Mesodermal cell (in vitro differentiated cells): Measurements from ENCODE around the gene BGLAP.

ENCODE experiments used
- H3K27ac ChIP-seq: 2 replicates; pipeline ENCODE4 v1.7.0; 2013; ENCODE audit warnings: mild to moderate bottlenecking, low read depth, low read length, moderate library complexity; ENCODE audit not compliant: severe bottlenecking
- H3K36me3 ChIP-seq: 2 replicates; pipeline ENCODE4 v1.7.1; 2013; ENCODE audit warnings: mild to moderate bottlenecking, low read length, moderate library complexity; ENCODE audit not compliant: control insufficient read depth, insufficient read depth
- H3K4me1 ChIP-seq: one replicate; pipeline ENCODE4 v1.7.1; 2013; ENCODE audit warnings: mild to moderate bottlenecking, low read length; ENCODE audit not compliant: insufficient read depth, control insufficient read depth, poor library complexity, severe bottlenecking
- H3K4me3 ChIP-seq: 2 replicates; pipeline ENCODE4 v1.7.0; 2013; ENCODE audit warnings: low read length, control low read depth, mild to moderate bottlenecking; ENCODE audit not compliant: insufficient read depth, poor library complexity, severe bottlenecking; ENCODE audit errors: extremely low read depth
- H3K9me3 ChIP-seq: 2 replicates; pipeline ENCODE4 v1.7.1; 2013; ENCODE audit warnings: mild to moderate bottlenecking, low read length, moderate library complexity; ENCODE audit not compliant: control insufficient read depth
- WGBS, 2 experiments: methylation state at CpG; one replicate each; pipeline ENCODE4 v1.1.5; 2013; ENCODE audit warnings: missing lambda C conversion rate in 2 of 2; ENCODE audit not compliant: insufficient coverage in 2 of 2; 5-methylcytosine and 5-hydroxymethylcytosine counted together

Gene BGLAP

GRCh38 chr1:156226782-156227181, 15.2 kb upstream of the BGLAP start:
- WGBS, 2 experiments, result 89 to 96% methylated on average over 4 of the region's 4 CpGs
- Histone ChIP-seq H3K27ac (no peak overlapping the region), H3K4me1 (peaks cover 4% of the 10 kb centered on the region), H3K9me3 (no peaks in the 10 kb centered on the region), H3K4me3 (no peak overlapping the region), H3K36me3 (peaks cover 51% of the 10 kb centered on the region)

GRCh38 chr1:156228501-156228900, 13.5 kb upstream of the BGLAP start:
- Histone ChIP-seq H3K36me3 (peaks cover 39% of the 10 kb centered on the region), H3K4me3 (no peak overlapping the region), H3K4me1 (peaks cover 18% of the 10 kb centered on the region), H3K9me3 (no peaks in the 10 kb centered on the region), H3K27ac (no peak overlapping the region)
- 80 to 89% methylated on average over 3 to 6 of the region's 7 CpGs for WGBS, 2 experiments

DNA sequence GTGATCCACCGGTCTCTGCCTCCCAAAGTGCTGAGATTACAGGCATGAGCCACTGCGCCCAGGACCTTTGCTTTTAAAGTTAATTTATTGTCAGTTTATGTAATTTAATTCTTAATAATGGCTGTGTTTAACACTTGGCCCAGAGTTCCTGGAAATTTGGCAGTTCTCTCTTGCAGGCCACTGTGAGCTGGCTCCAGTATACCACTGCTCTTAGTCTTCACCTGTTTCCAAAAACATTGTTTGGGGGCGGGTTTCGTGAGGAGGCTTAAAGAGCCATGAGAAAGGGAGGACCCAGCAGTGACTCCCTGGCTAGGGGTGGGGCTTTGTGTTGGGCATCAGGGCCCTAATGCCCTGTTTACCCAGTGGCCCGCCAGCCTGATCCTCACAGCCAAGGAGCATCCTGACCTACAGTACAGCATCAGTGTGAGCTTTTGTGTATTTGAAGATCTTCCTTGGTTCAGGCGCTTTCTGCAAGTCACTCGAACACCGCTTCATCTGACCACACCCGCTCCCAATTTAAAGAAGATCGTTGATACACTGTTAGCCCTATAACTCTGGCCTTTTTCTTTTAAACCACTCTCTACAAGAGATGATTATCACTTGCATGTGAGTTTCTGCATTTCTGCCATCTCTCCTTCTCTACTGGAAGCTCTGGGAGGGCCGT, 12.0 kb upstream of the BGLAP start:
- no peak overlapping the region for H3K27ac ChIP-seq
- H3K4me3 ChIP-seq, result no peak overlapping the region
- peaks cover 35% of the 10 kb centered on the region for H3K36me3 ChIP-seq
- 92 to 95% methylated on average over 8 to 9 of the region's 11 CpGs for WGBS, 2 experiments
- H3K4me1 ChIP-seq, result peaks cover 18% of the 10 kb centered on the region
- H3K9me3 ChIP-seq, result no peaks in the 10 kb centered on the region

DNA sequence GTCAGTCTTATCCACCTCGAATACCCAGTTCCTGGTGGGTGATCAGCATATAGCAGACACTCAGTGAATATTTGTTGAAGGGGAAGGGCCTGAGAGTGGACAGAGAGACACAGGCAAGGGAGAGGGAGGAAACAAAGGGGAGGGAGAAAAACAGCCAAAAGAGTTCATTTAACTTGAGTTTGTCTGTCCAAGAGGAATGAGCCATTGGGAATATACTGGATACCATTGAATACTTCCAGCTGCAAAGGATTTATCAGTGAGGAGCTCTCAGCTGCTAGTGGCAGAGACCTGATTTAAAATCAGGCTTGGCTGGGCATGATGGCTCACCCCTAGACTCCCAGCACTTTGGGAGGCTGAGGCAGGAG, 11.5 kb upstream of the BGLAP start:
- Histone ChIP-seq H3K4me3 (no peak overlapping the region), H3K27ac (no peak overlapping the region), H3K36me3 (peaks cover 35% of the 10 kb centered on the region)

GRCh38 chr1:156232201-156232894, 9.6 kb upstream of the BGLAP start:
- 93 to 96% methylated on average over 9 to 12 of the region's 12 CpGs for WGBS, 2 experiments
- Histone ChIP-seq H3K27ac (no peak overlapping the region), H3K9me3 (no peaks in the 10 kb centered on the region), H3K4me1 (peaks cover 14% of the 10 kb centered on the region), H3K36me3 (peaks cover 39% of the 10 kb centered on the region), H3K4me3 (no peak overlapping the region)

More for the DNA sequence above, 11.5 kb upstream of the BGLAP start:
- H3K4me1 ChIP-seq, result peaks cover 16% of the 10 kb centered on the region
- no peaks in the 10 kb centered on the region for H3K9me3 ChIP-seq
- WGBS, 2 experiments, result 100% methylated on average over 1 of the region's 1 CpG; no CpG with 5 or more reads in 1 of the 2 experiments

DNA sequence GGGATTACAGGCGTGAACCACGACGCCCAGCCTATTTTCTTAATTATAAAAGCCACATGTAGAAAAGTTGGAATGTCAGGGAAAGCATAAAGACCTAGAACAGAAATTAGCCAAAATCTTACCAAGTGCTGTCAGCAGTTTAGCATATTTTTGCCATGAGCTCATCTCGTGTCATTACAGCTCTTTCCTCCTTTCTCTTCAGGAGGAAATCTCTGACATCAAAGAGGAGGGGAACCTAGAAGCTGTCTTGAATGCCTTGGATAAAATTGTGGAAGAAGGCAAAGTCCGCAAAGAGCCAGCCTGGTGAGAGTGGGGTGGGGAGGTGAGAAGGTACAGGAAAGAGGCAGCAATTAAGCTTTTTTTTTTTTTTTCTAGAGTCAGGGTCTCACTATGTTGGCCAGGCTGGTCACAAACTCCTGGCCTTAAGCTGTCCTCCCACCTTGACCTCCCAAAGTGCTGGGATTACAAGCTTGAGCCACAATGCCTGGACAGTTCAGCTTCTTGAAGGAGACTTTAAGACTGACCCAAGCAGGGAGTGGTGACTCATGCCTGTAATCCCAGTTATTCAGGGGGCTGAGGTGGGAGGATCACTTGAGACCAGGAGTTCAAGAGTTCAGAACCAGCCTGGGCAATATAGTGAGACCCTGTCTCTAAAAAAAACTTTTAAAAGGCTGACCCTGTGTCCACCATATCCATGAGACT, 8.4 kb upstream of the BGLAP start:
- peaks cover 14% of the 10 kb centered on the region for H3K4me1 ChIP-seq
- no peaks in the 10 kb centered on the region for H3K9me3 ChIP-seq
- peaks cover 38% of the 10 kb centered on the region for H3K36me3 ChIP-seq
- WGBS, 2 experiments, result 83 to 85% methylated on average over 4 to 5 of the region's 5 CpGs
- H3K27ac ChIP-seq, result peak overlapping the region; percentile 85
- no peak overlapping the region for H3K4me3 ChIP-seq

DNA sequence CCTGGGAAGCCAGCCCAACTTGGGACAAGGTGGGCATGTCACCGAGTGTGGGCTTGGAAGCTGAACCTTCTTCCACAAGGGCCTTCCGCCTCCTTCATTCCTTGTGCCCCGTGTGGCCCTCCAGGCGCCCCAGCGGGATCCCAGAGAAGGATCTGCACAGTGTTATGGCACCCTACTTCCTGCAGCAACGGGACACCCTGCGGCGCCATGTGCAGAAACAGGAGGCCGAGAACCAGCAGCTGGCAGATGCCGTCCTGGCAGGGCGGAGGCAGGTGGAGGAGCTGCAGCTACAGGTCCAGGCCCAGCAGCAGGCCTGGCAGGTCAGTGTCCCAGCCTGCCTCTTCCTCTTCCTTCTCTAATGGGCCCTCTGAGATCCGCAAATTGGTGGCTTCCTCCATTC, 5.8 kb upstream of the BGLAP start:
- 98 to 99% methylated on average over 9 to 12 of the region's 12 CpGs for WGBS, 2 experiments
- H3K4me1 ChIP-seq, result peaks cover 15% of the 10 kb centered on the region
- H3K4me3 ChIP-seq, result no peak overlapping the region
- H3K27ac ChIP-seq, result no peak overlapping the region
- H3K9me3 ChIP-seq, result no peaks in the 10 kb centered on the region
- peaks cover 47% of the 10 kb centered on the region for H3K36me3 ChIP-seq

DNA sequence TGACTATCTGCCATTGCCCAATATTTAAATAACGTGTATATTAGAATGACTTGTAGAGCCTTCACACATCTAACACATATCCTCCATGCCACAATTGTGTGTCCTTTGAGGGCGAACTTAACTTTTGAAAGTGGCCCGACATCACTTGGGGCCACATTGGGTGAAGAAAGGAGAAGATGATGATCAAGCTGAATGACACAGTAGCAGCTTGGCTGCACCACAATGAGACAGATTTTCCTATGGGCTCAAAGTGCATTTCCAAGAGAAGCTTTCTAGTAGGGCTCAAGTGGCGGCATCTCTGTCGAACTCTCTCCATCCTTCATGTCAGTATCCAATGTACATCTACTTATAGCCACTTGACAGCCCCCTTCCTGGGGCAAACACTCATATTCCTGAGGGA, 3.7 kb upstream of the BGLAP start:
- Histone ChIP-seq H3K4me1 (peaks cover 8% of the 10 kb centered on the region), H3K4me3 (no peak overlapping the region), H3K27ac (no peak overlapping the region), H3K9me3 (no peaks in the 10 kb centered on the region), H3K36me3 (peaks cover 47% of the 10 kb centered on the region)
- whole genome bisulfite sequencing, 2 experiments, result 92 to 100% methylated on average over 3 to 4 of the region's 5 CpGs

- peaks cover 7% of the 10 kb centered on the region for H3K4me1 ChIP-seq
- peaks cover 34% of the 10 kb centered on the region for H3K36me3 ChIP-seq
- H3K27ac ChIP-seq, result peak overlapping the region; percentile 10
- 77 to 85% methylated on average over 11 to 15 of the region's 15 CpGs for WGBS, 2 experiments
- H3K9me3 ChIP-seq, result no peaks in the 10 kb centered on the region
- H3K4me3 ChIP-seq, result no peak overlapping the region
These were observed 623 bp upstream of the BGLAP start for GRCh38 chr1:156241311-156241811.

DNA sequence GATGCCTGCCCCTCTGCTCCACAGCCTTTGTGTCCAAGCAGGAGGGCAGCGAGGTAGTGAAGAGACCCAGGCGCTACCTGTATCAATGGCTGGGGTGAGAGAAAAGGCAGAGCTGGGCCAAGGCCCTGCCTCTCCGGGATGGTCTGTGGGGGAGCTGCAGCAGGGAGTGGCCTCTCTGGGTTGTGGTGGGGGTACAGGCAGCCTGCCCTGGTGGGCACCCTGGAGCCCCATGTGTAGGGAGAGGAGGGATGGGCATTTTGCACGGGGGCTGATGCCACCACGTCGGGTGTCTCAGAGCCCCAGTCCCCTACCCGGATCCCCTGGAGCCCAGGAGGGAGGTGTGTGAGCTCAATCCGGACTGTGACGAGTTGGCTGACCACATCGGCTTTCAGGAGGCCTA, 754 bp downstream of the BGLAP start:
- Histone ChIP-seq H3K27ac (no peak overlapping the region), H3K4me3 (no peak overlapping the region), H3K4me1 (peaks cover 10% of the 10 kb centered on the region), H3K9me3 (no peaks in the 10 kb centered on the region), H3K36me3 (peaks cover 23% of the 10 kb centered on the region)
- WGBS, 2 experiments, result 90 to 93% methylated on average over 7 to 9 of the region's 10 CpGs
